ENCODE measurements around the gene KLHL3.

GRCh38 chr5:137605411-137605810, 130.5 kb downstream of the KLHL3 start:
- TF ChIP-seq CTCF (conservative IDR thresholded peaks at IDR 0.05 in 1 of 2, IDR thresholded peaks at IDR 0.05 in 1 of 2; ENCODE audit: extremely low read depth in 1 of 2, insufficient read depth in 1 of 2, low read depth in 1 of 2, low read length in 2 of 2) (peak; percentile 18 to 46), EZH2 (IDR thresholded peaks at IDR 0.05; ENCODE audit: borderline replicate concordance, low read length) (no peak)

Measured in mammary epithelial cell (primary cell).